Measurements from ENCODE around the gene IL27RA.

The IL27RA gene

DNA sequence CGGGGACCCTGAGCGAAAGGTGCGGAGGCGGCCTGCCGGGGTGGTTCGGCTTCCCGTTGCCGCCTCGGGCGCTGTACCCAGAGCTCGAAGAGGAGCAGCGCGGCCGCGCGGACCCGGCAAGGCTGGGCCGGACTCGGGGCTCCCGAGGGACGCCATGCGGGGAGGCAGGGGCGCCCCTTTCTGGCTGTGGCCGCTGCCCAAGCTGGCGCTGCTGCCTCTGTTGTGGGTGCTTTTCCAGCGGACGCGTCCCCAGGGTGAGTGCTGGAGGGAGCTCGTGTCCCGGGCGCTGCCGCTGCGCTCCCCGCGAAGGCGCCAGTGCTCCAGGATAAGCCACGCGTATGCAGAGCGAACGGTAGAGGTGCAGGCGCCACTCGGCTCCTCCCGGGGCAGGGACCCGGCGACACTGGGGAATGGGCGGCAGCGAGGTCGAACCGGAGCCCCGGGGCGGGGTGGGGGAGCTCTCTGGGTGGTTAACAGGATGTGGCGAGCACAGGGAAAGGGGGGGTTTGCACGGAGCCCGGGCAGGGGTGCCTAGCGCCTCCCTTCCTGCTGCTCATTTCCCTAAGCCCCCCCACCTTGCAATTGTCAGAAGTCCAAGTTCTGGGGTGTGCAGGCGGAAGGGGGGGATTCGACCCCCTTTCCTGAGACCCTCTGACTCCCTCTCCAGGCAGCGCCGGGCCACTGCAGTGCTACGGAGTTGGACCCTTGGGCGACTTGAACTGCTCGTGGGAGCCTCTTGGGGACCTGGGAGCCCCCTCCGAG lies at the start of gene IL27RA:
IL27RA (plus strand) TSS at position 44 of the 762 bp plus-strand sequence; CDS start at position 155, 111 bp downstream.
- DNase-seq: peak; percentile 91

DNA sequence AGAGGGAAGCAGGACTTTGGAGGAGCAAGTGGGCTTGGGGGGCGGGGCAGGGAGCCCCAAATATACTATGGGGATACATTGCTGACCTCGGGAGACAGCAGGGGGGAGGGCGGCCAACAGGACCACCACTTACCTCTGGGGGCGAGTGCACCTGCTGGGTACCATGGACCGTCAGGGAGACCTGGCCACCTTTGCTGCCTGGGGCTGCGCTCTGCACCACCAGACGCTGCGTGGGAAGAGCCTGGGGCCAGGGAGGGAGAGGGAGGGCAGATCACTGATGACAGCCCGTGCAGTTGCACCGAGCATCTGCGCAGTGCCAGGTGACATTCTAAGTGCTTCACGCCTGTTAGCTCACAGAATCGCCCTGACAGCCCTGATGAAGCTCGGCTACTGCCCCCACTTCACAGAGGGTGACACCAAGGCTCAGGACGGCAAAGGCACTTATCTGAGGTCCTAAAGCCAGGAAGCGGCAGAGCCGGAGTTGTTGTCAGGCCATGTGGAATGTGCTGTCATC lies 49.5 kb upstream of the IL27RA start:
- DNase-seq: no peak

DNA sequence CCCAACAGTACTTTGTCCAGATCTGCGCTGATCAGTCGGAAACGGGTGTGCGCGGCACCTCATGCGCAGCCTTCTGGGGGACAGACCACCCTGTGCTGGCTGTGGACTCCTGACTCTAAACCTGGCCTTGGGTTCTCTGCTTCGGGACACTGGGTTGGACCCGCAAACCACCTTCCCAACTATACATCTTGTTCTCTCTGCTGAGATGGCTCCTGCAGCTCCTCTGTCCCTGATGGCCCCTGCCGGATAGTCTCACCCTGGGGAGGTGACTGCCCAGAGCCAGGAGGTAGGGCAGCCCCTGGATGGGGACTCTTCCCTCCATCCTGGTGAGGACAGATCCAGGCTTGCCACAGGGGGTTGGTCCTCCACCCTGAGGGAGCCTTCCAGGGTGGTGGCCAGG lies 48.8 kb upstream of the IL27RA start:
- no peak for DNase-seq

DNA sequence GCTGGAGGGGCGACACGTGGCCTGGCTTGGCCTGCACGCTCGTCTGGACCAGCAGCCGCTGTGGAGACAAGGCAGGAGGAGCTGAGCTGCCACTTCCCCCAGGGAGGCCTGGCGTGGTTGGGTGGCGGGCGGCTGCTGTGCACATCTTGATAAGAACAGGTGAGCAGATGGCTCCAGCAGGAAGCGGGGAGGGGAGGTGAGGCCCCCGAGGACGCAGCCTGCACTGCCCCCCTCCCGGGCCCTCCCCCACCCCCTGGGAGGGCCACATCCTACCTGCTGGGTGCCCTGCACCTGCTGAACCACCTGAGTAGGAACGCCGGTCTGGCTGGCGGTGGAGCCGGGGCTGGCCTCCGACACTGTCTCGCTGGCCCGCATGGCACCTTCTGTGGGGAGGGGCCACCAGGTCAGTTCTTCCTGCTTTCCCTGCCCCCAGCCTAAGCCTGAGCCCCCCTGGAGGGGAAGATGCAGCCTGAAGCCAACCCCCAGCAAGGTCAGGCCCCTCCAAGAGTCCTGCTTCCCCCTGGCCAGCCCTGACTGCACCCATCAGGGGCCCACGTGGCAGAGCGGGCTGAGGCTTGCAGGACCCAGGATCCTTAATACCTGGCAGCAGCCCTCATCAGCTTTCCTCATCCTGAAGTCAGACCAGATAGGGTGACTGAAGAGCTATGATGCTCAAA lies 48.2 kb upstream of the IL27RA start:
- peak; percentile 53 for DNase-seq

DNA sequence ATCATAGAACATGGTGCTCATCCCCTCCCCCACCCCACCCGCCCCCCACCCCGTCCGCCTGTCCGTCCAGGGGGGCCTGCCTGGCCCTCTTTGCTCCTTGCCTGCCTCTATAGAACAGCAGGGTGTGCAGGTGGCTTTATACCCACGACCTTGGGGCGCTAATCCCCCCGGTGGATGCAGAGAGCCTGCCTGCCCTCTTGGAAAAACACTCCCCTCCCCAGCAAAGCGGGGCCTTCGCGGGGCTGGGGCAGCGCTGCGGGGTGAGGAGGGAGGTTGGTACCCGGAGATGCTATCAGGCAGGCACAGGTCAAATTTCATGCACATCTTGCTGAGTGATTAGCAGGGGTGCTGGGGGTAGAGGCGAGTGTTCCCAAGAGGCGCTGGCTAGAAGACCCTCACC lies 47.4 kb upstream of the IL27RA start:
- DNase-seq: no peak

DNA sequence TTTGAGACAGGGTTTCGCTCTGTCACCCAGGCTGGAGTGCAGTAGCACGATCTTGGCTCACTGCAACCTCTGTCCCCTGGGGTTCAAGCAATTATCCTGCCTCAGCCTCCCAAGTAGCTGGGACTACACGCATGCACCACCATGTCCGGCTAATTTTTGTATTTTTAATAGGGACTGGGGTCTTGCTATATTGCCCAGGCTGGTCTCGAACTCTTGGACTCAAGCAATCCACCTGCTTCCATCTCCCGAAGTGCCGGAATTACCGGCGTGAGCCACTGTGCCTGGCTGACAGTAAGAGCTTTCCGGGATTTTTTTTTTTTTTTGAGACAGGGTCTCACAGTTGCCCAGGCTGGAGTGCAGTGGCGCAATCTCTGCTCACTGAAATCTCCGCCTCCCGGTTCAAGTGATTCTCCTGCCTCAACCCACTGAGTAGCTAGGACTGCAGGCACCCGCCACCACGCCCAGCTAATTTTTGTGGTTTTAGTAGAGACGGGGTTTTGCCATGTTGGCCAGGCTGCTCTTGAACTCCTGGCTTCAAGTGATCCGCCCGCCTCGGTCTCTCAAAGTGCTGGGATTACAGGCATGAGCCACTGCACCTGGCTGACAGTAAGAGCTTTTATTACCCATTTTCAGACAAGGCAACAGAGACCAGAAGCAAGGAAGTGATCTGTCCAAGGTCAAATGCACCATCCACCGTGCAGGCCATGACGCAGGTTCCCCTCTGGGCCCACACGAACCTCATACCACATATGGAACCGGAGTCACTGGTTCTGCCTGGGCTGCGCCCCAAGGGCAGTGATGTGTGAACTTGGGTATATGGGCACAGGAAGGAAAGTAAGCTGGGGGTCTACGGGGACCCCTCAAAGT lies 46.5 kb upstream of the IL27RA start:
- no peak for DNase-seq

DNA sequence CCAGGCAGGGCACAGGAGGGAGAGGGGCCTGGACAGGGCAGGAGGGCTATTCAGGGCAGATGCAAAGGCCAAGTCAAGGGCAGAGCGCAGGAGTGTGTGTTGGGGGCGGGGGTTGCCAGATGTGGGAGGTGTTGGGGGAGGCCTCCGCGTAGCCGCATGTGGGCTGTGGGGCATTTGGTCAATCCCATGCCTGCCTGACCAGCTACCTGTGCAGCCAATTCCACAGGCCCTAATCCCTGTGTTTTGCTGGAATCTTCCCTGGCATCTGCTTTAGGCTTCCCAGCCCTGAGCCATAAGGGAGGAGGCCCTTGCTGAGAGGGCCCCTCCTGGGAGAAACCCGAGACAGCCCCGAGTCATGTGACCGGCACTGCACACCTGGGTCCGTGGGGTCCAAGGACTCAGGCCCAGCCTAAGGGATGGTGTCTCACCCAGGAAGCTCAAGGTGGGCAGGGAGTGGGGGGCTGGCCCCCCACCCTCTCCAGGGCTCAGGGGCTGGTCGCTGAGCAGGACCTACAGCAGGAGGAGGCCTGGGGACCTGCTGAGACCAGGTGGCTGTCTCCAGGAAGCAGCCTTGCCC lies 45.7 kb upstream of the IL27RA start:
- no peak for DNase-seq

DNA sequence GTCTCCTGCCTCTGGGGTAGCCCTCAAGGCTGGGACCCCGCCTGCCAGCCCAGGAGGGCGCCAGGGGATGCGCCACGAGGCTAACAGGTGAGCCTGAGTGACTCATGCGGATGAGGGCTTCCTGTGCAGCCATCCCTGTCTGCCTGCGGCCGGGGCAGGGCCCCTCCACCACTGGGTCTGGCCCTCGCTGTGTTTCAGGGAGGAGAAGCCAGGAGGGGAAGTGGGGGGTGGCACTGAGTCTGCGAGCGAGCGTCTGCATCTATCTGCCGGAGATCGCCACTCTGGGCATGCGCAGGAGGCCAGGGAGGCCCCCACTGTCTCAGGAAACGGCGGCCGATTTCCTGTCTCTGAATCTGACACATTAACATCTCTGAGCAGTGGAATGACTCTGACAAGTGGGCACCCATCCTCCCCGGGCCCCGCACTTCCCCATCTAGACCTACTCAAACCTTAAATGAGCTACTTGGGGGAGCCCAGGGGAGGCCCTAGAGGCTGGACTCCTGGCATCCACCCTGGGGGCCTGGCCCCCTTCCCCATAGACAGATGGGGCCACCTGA lies 45.1 kb upstream of the IL27RA start:
- DNase-seq: peak; percentile 100

DNA sequence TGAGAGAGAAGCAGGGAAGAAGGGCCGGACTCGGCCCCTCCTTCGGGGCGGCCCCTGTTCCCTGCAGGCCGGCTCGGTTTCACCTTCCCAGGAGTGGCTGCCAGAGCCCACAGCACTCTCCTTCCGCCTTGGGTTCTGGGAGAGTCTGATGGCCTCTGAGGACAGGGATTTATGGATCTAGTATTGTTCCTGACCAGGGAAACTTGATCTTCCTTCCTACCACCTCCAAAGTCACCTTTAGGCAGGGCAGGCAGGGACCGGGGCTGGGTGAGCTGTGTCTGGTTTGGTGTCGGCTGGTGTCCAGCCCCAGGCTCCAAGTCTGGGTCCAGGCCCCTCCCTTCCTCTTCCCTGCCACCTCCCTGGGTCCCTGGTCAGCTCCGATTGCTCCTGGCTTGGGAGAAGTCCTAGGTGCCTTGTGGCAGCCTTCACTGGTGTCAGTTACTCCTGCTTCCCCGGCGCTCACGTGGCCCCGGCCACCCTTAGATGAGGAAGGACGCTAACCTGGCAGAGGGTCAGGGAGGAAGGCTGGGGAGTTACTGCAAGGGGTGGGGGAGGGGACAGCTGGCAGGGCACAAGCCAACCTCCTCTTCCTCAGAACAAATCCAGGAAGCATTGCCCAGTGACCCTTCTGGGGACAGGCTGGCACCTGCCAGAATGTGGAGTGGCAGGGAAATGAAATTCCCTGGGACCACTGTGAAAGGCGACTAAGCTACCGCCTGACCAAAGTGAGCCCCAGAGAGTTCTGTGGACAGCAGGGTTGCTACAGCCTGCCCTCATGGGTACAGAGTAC lies 44.3 kb upstream of the IL27RA start:
- DNase-seq: no peak

DNA sequence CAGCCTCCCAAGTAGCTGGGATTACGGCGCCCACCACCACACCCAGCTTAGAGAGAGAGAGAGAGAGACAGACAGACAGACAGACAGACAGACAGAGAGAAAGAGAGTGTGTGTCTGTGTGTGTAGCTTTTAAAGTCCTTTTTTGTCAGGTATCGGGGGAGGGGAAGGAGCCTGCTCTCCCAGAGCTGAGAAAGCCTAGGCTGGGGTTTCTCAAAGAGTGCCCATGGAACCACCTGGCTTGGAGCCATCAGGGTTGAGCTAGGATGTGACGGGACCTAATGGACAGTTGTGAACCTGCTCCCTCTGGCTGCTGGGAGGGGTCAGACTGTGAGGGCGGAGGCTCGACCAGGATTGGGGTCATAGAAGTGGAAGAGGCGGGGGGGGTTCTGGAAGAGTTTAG lies 42.1 kb upstream of the IL27RA start:
- no peak for DNase-seq

DNA sequence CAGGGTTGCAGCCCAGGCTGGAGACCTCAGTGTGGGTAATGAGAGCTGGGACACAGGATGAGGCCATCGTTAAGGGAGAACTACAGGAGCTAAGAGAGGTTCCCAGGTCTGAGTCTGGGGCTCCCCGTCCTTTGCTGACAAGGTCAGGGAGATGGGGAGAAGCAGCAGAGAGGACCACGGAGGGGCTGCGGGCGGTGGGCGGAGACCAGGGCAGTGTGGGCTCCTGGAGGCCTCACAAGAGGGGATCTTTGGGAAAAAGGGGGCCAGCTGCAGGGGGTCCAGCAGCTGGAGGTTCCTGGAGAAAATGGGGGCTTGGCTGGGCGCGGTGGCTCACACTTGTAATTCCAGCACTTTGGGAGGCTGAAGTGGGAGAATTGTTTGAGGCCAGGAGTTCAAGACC lies 41.5 kb upstream of the IL27RA start:
- no peak for DNase-seq

DNA sequence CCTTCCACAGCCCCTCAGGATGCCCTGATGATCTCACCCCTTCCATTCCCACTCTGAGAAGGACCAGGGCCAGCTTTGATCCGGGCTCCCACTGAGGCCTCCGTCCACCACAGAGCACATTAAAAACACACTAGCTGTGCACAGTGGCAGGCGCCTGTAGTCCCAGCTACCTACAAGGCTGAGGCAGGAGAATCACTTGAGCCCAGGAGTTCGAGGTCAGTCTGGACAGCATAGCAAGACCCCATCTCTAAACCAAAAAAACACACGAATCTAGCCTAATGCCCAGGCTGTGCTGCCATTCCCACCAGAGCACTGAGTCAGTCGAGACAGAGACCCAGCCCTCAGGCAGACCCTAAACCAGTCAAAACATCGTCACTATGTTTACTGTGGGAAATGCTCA lies 39.5 kb upstream of the IL27RA start:
- DNase-seq: no peak

DNA sequence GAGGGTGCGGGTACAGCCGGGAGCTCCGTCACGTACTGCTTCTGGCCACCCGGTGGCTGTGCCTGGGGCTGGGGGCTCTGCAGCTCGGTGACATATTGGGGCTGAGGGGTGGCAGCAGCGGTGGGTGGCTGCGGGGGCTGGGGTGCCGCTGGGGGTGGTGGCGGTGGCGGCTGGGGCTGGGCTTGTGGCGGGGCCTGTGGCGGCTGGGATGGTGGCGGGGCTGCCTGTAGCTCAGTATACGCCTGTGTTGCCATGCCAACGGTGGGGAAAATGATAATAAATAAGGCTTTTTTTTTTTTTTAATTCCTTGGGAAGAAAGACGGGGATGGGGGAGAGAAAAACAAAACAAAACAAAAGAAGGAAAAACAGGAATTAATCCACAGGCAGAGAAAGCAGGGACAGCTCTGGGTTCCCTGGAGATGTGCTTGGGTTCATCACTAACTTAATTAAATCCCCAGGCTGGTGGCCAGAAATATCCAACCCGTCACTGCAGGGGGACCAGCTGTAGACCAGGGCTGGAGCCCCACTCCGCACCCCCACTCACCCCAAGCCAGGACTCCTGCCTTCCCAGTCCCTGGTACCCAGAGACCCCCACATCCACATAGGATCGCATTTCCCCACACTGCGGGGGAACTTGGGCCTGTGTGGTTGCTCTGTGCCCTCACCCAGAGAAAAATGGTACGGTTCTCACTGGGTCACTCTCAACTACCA lies 37.8 kb upstream of the IL27RA start:
- DNase-seq: no peak

DNA sequence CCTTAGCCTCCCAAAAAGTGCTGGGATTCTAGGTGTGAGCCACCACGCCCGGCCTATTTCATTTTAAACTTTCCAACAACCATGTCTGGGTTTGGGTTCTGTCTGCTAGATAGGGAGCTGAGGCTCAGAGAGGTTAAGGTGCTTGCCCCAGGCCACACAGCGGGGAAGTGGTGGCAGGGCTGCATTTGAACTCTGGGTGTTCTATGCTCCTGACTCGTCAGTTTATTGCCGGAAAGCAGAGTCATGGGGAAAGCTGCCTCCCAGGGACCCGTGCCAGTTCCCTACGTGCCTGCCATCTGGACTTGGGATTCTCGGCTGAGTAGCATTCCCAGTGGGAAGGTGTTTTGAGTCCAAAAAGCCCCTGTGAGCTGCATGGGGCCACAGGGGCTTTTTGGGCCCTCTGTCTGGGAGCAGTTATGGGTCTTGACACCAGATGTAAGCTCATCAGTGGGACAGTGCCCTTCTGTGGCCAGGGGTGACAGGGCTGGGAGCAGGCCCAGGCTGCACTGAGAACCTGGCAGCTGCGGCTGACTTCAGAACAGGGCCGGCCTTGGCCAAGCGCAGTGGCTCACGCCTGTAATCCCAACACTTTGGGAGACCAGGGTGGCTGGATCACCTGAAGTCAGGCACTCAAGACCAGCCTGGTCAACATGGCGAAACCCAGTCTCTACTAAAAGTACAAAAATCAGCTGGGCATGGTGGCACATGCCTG lies 36.4 kb upstream of the IL27RA start:
- DNase-seq: no peak

DNA sequence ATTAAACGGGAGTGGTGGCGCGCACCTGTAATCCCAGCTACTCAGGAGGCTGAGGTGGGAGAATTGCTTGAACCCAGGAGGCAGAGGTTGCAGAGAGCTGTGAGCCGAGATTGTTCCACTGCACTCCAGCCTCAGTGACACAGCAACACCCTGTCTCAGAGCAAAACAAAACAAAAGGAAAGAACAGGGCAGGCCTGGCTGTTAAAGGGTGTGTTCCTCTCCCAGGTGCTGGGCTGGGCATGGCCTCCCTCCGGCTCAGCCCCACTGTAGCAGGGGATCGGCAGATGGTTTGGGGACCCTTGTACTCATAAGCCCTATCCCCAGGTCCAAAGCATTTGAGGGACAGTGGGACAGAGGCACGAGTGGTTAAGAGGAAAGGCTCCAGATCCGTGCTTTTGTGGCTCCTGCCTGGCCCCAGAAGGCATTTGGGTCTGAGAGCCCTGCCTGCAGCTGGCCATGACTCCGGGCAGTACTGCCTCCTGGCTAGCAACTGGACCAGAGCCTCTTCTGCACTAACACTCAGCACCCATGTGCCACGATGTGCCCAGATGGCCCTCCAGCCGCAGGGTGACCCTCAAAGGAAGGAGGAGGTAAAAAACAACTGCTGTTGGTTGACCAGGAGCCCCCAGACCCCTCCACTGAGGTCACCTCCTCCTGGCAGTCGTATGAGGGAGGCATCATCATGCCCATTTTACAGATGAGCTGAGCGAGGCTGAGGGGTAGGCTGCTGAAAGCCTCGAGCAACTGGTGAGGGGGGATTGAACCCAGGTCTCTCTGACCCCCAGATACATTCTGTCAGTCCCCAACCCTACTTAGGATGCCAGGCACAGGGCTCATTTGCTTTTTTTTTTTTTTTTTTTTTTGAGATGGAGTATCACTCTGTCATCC lies 35.4 kb upstream of the IL27RA start:
- no peak for DNase-seq

DNA sequence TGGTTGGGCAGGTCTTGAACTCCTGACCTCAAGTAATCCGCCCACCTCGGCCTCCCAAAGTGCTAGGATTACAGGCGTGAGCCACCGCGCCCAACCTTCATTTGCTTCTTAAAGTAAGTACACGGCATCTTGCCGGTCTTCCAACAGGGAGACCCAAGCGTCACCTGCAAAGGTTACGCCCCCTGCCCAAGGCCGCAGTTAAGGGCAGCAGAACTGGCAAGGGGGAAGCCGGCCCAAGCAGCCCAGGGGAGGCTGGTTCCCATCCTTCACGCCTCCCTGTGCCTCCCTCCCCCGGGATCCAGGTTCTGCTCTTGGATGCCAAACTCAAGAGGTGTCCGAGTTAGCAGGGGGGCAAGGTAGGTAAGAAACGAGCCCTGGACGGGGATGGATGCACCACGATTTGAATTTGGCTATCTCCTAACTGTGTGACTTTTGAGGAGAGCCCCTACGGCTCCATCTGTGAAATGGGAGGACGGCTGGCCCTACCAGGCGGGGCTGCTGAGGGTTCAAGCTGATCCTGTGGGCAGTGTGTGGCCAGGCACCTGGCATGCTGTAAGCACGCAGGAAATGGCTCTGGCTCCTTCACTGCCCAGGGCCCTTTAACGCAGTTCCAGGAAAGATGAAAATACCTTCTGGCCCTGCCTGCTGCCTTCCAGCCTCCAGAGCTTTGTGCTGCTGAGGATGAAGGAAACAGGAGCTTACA lies 34.5 kb upstream of the IL27RA start:
- DNase-seq: no peak

DNA sequence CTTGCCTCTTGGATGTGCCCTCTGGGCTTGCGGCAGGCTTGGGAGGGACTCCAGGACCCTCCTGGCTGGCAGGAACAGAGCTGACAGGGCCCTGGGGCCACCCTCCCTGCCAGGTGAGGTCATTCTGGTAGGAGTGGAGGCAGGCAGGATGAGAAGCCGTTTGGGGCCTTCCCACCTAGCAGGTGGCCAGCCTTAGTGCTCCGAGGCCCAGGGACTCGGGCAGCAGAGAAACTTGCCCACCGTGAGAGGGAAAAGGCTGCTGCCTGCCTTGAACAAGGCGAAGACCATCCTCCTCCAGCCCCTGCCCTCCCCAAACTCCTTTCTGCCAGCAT lies 34.0 kb upstream of the IL27RA start:
- DNase-seq: no peak

DNA sequence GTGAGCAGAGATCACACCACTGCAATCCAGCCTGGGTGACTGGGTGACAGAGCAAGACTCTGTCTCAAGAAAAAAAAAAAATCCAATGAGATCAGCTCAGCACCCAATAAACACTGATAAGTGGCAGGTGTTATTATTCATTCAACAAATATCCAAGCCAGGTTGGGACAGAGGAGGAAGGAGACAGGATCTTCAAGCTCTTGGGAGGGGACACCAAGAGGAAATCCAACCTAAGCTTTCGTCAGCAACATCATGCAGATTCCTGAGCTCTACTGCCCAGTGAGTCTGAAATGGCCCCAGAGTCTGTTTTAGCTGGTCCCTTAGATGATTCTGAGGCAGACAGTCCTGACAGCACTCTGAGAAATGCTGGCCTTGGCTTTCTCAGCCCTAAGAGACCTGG lies 33.1 kb upstream of the IL27RA start:
- DNase-seq: no peak

DNA sequence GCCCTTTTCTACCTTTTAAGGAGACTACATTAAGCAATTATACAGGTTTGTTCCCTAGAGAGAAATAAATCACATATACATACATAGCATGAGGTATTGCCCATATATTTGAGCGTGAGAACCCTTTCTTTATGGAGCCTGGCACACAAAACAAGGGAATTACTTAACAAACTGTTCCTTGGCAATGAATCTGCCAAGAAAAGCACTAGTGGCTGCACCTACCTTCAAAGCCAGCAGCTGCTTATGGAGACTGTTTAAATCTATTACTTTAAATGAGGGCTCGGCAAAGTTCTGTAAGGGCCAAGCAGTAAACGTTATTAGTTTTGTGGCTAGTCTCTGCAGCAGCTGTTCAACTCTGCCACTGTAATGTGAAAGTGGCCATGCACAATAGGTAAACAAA lies 32.5 kb upstream of the IL27RA start:
- DNase-seq: no peak

All from activated gamma-delta T cell treated with Interleukin-2 at 50 U/mL for 16 hours (primary cell).